ENCODE data around the gene LPGAT1.
"Not testable (repeated sequence)": the region's sequence is repeated elsewhere in the genome, so short reads cannot be mapped to it uniquely, and the experiment has no call there.

LPGAT1 gene

GRCh38 chr1:211697356-211697755 lies 133.2 kb downstream of the LPGAT1 start:
- Histone ChIP-seq H3K27me3 (ENCODE audit: low read depth, low read length) (peaks cover 31% of the 10 kb centered on the region), H3K79me2 (ENCODE audit: low read length) (no peaks in the 10 kb centered on the region), H3K9me3 (ENCODE audit: insufficient read depth, low read length) (peaks cover 5% of the 10 kb centered on the region; the same call in 1 of the 2 replicates), H3K36me3 (replicated peaks; ENCODE audit: low read depth, low read length) (peaks cover 3% of the 10 kb centered on the region), H3K27ac (ENCODE audit: low read length) (no peak overlapping the region), H3K9ac (ENCODE audit: low read length) (no peak overlapping the region), H2AFZ (ENCODE audit: low read depth, low read length) (no peak overlapping the region), H3K4me2 (ENCODE audit: low read length) (peak overlapping the region; percentile 34), H4K20me1 (ENCODE audit: insufficient read depth, low read length) (no peaks in the 10 kb centered on the region), H3K4me1 (ENCODE audit: low read length) (peaks cover 35% of the 10 kb centered on the region), H3K4me3 (ENCODE audit: low read length) (no peak overlapping the region)
- TF ChIP-seq CTCF (IDR thresholded peaks at IDR 0.05; ENCODE audit: low read depth, low read length) (no peak), EZH2phosphoT487 (IDR thresholded peaks at IDR 0.05; ENCODE audit: low read depth) (no peak)

GRCh38 chr1:211695135-211695816 lies 135.3 kb downstream of the LPGAT1 start:
- H3K4me3 ChIP-seq (ENCODE audit: low read length): no peak overlapping the region
- H3K4me1 ChIP-seq (ENCODE audit: low read length): peaks cover 35% of the 10 kb centered on the region
- H3K36me3 ChIP-seq (replicated peaks; ENCODE audit: low read depth, low read length): peaks cover 3% of the 10 kb centered on the region
- no peak for TF ChIP-seq EZH2phosphoT487 (IDR thresholded peaks at IDR 0.05; ENCODE audit: low read depth)
- TF ChIP-seq CTCF (IDR thresholded peaks at IDR 0.05; ENCODE audit: low read depth, low read length): no peak
- H3K27ac ChIP-seq (ENCODE audit: low read length): no peak overlapping the region
- peaks cover 5% of the 10 kb centered on the region; the same call in 1 of the 2 replicates for H3K9me3 ChIP-seq (ENCODE audit: insufficient read depth, low read length)
- no peaks in the 10 kb centered on the region for H4K20me1 ChIP-seq (ENCODE audit: insufficient read depth, low read length)
- no peaks in the 10 kb centered on the region for H3K79me2 ChIP-seq (ENCODE audit: low read length)
- peaks cover 17% of the 10 kb centered on the region for H3K27me3 ChIP-seq (ENCODE audit: low read depth, low read length)
- H3K4me2 ChIP-seq (ENCODE audit: low read length): peak overlapping the region; percentile 19
- H2AFZ ChIP-seq (ENCODE audit: low read depth, low read length): no peak overlapping the region
- no peak overlapping the region for H3K9ac ChIP-seq (ENCODE audit: low read length)

GRCh38 chr1:211693911-211694310 lies 136.7 kb downstream of the LPGAT1 start:
- not testable (repeated sequence) for H3K9me3 ChIP-seq (ENCODE audit: insufficient read depth, low read length); H3K79me2 ChIP-seq (ENCODE audit: low read length); H3K9ac ChIP-seq (ENCODE audit: low read length); H3K4me2 ChIP-seq (ENCODE audit: low read length); H2AFZ ChIP-seq (ENCODE audit: low read depth, low read length); H3K27ac ChIP-seq (ENCODE audit: low read length); H3K4me3 ChIP-seq (ENCODE audit: low read length); H3K36me3 ChIP-seq (replicated peaks; ENCODE audit: low read depth, low read length); H4K20me1 ChIP-seq (ENCODE audit: insufficient read depth, low read length)
- Histone ChIP-seq H3K4me1 (ENCODE audit: low read length) (peaks cover 33% of the 10 kb centered on the region), H3K27me3 (ENCODE audit: low read depth, low read length) (peaks cover 18% of the 10 kb centered on the region)

Data from OCI-LY3 (cell line).